Stimulated activated CD8-positive, alpha-beta memory T cell treated with anti-CD3 and anti-CD28 coated beads, Interleukin-7, amount 100 ng/mL, for 48 hours (primary cell): ENCODE measurements around the gene ATXN10.

Experiments
- DNase-seq, 2 donors: peaks; one replicate each; pipeline ENCODE4 v3.0.0-alpha.2; 2020; ENCODE audit warnings: low read depth in 1 of 2; ENCODE audit errors: extremely low read depth in 1 of 2

The ATXN10 gene

DNA sequence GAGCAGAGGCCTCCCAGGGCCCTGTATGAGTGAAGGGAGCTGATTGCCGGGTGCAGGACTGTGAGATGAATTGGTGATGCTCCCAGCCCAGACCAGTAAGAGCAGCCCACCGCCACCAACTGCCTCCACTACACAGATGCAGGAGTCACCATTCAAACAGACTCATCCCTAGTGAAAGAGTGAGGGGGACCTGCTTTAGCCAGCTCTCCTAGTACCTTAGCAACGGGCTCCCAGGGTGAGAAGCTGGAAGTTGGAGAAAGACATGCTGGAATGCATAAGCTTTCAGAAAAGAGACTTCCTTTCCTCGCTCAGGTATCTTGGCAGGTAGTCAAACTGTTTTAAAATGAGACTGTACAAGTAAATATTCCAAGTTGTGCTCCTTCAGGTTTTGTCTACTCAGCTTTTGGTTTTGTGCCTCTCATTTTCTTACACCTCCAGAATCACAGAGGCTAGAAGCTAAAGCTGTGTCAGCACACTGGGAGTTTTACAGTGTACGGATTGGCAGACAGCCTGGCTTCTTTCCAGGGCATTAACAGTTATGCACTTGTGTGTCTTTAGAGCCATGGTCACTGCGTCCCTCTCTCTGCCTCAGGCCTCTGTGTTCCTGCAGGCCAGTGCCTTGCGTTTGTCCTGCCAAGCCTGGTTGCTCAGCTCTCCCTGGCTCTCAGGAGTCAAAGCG, 146.2 kb downstream of the ATXN10 start:
- no peak for DNase-seq

DNA sequence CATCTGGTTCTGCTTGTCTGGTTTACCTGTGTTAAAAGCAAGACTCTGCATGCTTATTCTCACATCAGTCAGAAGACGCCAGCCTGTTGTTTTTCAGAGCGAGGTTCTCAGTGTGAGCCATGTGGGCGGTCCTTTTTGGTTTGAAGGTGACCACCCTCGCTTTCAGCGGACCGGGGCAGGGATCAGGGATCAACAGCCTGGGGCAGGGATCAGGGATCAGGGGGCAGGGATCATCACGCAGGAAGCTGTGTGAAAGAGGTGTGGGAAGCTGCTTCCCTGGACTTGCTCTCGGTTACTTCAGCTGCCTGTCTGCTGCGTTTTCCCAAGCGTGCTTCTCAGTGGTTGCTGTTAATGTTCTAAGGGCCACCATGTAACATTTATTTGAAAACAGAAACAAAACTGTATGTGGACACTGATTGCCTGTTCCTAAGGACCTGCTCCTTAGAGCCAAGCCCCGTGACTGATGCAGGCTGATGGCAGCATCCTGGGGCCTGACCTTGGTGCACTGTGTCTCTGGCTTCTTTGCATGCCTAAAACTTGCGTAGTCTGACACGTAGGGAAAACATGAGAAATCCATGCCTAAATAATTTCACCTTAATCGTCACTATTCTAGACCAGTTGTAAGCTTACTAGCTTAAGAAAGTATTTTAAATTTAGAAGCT, 146.9 kb downstream of the ATXN10 start:
- no peak for DNase-seq

DNA sequence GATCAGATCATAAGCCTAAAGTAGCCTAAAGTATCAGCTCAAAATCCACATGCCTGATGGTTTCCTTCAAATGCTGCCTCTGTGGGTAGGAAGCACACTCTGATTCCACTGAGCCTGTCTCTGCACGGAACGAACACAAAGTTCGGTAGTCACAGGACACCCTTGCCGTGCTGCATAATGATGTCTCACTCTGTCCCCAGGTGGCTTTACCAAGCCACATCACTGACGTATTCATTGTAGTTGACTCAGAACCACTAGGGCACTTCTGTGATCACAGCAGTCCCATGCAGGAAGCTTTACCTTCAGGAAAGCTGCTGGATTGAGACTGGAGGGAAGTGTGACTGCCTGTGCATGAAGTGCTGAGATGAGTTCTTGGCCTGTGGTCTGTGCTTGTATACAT, 147.7 kb downstream of the ATXN10 start:
- DNase-seq, result no peak

DNA sequence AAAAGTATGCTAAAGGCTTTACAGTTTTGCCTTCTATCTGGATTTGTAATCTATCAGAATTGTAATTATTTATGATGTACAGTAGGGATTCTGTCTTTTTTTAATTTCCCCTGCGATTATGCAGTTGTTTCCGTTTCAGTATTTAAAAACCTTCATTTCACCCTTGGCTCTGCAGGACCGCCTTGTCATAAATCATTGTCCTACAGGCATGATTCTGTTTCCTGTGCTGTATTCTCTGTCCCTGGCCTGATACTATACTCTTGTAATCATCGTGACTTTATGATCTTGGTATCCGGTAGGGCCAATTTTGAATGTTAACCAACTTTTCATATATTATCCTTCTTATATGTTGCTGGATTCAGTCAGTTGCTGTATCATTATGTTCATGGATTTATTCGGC, 151.7 kb downstream of the ATXN10 start:
- DNase-seq, result no peak

DNA sequence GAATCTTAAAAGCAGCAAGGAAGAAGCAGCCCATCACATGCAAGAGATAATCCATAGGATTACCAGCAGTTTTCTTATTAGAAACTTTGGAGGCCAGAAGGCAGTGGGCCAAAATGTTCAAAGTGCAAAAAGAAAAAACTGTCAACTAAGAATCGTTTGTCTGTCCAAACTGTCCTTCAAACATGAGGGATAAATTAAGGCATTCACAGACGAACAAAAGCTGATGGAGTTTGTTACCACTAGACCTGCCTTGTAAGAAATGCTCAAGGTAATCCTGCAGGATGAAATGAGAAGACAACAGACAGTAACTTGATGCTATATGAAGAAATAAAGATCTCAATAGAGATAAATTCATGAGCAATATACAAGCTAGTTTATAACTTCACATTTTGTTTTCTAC, 154.9 kb downstream of the ATXN10 start:
- no peak for DNase-seq

DNA sequence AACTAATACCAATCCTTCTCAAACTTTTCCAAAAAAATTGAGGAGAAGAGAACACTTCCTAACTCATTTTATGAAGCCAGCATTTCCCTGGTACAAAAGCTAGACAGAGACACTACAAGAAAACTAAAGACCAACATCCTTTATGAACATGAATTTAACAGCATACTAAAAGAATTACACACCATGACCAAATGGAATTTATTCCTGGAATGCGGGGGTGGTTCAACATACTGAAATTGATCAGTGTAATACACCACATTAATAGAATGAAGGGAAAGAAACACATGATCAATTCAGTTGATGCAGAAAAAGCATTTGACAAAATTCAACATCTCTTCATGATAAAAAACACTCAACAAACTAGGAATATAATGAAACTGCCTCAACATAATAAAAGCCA, 157.2 kb downstream of the ATXN10 start:
- DNase-seq, result no peak

DNA sequence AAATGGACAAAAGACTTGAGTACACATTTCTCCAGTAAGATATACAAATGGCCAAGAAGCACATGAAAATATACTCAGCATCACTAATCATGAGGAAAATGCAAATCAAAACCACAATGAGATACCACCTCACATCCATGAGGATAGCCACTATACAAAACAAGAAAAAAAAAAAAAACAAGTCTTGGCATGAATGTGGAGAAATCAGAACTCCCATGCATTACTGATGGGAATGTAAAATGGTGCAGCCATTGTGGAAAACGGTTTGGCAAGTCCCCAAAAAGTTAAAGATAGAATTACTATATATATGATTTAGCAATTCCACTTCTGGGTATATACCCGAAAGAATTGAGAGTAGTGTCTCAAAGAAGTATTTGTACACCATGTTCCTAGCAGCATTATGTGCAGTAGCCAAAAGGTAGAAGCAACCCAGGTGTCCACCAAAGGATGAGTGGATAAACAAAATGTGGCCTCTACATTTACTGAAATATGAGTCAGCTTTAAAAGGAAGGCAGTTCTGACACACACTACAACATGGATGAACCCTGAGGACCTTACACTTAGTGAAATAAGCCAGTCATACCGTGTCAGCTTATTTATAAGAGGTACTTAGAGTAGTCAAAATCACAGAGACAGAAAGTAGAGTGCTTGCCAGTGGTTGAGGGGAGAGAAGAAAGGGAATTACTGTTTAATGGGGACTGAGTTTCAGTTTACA, 159.1 kb downstream of the ATXN10 start:
- DNase-seq, result no peak

DNA sequence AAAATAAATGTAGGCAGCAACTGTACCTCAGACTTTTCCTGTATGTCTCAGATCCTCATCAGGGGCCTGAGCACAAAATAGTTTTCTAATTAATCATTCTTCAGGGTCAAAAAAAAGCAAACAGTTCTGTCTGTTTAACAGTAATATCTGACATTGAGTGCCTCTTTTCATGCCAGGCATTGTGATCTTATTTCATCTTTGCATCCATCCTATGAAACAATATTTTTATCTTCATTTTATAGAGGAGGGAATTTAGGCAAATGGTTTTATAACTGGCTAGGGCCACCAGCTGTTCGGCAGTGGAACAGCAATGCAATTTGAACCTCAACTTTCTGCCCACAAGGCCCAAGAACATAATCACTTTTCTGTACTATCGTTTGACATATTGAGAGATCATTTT, 159.8 kb downstream of the ATXN10 start:
- no peak for DNase-seq

DNA sequence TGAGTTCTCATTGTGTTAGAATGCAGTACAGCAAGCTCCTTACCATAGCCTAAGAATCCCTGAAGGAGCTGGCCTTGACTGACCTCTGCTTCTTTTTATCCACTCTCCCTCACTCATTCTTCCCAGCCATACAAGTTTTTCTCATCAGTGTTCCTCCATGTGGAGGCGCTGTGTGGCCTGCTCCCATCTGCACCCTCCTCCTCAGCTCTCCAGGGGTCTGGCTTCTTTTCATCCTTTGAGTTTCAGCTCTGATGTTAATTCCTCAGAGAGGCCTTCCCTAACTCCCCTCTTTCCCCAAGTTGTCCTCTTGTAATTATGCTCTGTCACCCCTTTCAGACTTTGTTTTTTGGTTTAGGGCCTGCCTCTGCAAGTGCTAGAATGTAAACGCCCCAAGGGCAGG, 160.5 kb downstream of the ATXN10 start:
- no peak for DNase-seq

DNA sequence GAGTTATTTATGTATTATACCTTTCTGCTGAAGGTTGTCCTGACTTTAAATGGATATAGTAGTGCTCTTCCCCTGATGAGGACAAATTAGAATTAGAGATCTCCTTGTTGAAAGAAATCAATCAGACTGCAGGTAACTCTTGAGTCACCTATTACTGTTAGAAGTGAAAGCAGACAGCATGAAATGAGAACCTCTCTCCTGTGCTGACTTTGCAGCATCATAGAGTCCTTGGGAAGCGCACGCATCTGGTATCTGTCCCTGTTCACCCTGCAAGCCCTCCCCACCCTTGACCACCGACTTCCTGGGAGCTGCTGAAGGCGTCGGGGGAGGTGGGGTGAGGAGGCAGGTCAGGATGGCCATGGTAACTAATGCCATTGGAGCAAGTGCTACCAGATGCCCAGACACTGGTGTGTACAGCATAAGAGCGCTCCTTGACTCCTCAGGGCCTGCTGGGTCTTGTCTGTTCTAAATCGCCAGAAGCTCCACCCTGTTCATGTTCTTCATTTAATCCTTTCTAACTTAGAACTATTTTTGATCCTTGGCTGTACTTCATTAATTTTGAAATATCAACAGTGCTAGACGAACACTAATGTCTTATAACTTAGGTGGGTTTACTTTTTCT, 161.4 kb downstream of the ATXN10 start:
- DNase-seq, result no peak

DNA sequence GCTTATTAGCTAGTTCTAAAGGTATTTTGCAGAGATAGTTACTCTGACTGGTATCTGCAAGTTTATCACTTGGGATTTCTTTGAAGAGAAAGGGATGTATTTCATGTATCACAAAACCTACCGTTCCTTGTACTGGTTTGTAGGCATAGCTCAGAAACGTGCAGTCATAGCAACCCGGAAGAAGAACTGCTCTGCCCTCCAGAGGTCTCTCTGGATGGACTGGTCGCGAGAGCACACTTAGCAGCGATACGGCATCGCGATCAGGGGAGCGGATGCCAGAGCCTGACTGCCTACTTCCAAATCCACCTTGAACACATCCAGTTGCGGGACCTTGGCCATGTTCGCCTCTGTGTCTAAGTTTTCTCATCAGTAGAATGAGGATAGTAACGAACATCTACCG, 162.0 kb downstream of the ATXN10 start:
- no peak for DNase-seq

DNA sequence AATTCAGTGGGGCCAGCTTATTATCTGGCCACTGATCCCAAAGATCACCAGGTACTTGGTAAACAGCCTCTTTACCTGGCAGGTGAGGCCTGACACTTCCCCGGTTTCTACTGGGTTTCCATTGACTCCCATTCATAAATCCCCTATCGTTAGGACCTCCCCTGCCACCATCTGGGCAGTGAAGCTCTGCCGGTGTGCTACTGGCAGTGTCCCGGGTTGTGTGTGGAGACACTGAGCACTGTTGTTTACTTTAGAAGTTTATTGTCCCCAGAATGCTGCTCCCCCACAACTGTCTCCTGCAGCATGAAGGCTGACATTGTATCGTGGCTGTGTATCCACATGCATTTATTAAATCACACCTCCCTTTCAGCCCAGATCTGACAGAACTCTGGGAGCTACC, 162.6 kb downstream of the ATXN10 start:
- DNase-seq, result no peak

DNA sequence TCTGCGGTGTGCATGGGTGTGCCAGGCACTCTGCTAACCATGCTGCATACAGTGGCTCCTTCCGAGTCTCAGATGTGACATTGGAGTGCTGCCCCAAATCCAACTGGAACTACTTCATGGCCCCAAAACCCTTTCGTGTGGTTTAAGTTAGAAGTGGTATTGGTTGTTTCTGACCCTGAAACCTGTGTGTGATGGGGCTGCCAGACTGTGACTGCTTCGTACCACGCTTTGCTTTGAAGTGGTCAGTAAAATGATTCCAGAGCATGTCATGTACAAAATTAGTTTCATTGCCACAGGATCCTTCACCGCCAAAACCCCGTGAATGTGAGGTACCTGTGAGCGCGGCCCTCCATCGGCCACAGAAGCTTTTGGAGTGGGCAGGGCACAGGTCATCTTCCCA, 163.2 kb downstream of the ATXN10 start:
- no peak for DNase-seq

DNA sequence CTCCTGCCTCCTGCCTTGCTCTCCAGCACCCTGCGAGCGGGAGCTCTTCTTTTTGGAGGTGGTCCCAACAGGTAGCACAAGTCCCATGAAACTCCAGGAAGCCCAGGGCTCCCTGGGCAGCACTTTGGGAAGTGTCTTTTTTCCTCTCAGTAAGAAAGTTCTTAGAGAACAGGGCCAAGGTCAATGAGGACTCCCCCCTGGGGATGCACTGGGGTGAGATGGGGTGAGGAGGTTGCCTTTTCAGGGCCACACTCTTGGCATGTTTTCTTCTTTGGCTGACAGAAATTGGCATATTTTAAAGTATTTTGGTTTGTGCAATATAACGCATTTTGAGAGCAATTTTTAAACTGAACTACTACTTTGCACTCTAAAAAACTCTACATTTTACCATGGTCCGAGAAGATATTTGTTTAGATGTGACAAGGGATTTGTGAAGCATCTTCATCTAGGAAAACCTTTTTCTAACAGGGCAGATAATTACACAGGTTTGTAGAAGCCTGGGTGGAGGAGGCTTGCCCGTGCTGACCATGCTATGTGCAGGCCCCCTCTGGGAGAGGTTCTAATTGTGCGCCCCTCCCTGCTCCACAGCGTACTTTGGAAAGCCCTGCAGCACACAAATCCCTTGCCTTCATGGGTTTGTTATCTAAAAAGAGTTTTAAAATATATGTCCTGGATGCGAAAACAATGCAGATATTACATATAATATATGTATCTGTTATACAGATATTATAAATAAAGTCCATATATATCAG, 165.0 kb downstream of the ATXN10 start:
- DNase-seq, result no peak

DNA sequence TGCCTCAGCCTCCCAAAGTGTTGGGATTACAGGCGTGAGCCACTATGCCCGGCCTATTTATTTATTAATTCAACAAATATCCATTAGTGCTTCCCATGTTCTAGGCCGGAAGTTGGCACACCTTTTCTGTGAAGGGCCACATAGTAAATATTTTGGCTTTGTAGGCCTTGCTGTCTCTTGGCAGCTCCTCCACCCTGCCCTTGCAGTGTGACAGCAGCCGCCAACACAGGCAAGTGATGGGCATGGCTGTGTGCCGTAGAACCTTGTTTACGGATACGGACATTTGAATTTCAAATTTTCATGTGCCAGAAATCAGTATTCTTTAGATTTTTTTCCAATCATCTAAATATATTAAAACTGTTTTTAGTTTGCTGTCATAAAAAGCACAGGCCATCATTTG, 165.9 kb downstream of the ATXN10 start:
- no peak for DNase-seq

DNA sequence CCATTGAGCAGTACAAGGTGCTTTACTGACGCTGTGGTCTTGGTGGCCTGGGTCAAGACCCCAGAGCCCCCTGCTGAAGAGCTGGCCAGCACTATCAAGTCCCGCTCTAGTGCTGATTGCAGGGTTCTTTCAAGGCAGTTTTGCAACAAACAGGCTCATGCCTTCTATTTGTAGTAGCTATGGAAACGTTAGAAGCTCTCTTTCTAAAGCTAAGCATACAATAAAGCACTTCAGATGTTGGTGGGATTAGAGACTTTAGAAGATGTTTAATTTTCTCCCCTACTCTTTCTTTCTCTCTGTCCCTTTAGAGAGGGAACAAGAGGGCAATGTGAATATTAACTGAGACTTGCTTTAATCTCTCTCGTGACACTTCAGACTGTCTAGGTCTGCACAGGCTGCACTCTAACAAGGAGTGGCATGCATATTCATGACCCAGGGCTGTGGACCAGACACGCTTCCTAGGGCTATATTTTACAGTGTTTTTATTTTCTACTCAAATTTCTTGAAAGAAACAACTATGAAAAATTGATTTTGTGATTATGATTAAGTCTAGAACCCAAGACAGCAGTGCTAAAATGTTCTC, 166.8 kb downstream of the ATXN10 start:
- no peak for DNase-seq

DNA sequence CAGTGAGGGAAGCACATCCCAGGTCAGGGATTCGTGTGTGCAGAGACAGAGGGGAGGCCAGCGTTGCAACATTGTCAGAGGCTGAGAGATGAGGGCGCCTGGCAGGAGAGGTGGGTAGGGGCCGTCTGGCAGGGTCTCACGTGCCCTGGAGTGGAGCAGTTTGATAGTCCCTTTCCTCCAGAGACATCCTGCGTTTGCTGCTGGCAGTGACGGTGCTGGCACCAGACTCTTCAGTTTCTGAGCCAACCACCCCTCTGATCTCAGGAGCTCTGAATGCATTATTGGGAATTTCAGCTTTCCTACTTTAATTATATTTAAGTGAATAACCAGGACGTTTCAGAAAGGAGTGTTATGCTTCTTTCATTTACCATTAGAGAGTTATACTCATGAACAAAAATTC, 168.8 kb downstream of the ATXN10 start:
- no peak for DNase-seq

DNA sequence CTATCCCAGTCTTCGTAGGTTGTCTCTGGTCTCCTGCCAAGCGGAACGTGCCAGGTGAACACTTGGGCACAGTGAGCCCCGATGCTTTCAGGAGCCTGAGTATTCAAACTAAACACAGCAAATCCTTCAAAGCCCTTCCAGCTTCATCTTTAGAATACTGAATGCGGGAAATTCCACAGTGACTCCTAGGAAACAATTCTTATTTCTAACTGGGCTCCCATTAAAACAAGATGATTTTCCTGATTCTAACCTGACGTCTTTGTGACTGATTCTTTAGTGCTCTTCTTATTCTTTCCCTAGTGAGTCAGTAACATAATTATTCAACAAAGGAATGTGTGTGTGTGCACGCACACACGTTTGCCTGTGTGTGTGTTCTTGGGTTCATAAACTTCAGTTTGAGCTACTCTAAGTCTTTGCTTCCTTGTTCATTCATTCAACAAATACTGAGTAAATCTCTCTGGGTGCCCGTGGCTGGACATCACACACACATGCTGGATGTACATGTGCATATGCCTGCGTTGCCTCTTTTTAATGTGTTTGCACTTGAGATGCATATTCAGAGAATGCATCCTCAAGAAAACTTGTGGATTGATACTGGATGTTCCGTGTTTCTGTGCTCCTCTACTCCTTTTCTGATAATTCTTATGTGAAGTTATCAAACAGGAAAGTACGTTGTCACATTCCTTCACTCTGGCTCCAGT, 170.8 kb downstream of the ATXN10 start:
- no peak for DNase-seq

DNA sequence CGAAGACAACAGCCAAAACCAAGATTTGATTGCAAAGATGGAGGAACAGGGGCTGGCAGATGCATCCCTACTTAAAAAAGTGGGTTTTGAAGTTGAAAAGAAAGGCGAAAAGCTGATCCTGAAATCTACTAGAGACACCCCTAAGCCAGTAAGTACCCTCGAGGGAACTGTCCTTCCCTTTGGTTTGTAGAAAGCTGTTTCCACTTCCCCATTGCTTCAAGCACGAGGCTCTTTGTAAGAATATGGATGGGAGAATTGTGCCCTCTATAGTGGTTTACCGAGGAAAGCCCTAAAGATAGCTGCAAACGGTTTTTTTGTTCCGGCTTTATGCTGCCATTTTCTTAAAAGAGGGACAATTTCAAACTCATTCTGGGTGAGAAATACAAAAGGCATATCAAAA, 171.4 kb downstream of the ATXN10 start:
- DNase-seq, result no peak

DNA sequence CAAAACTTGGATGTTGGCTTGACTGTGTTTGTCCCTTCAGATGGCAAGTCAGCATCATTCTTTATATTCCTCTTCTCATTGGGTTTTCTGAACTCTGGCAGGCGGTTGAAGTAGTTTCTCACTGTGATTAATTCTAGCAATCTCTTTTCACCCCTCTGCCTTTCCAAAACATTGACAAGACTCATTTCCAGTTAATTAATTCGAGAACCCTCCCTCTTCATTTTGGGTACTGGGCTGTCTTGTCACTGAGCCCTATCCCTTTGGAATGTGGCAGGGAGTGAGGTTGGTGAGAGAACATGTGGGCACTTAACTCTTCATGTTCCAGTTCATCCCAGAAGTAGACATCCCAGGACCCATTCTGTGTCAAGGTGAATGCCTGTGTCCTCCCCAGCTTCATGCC, 172.4 kb downstream of the ATXN10 start:
- no peak for DNase-seq
